Ovary (tissue), 3 donors: ENCODE measurements around the gene GHITM.

ENCODE experiments used
- CTCF ChIP-seq, 3 donors: fragments of 450-650 bp in 2 of 3; fragments of 200-600 bp in 1 of 3; IDR thresholded peaks; one replicate each; pipeline versions ENCODE4 v1.5.1 to v1.8.0; 2016 to 2022; ENCODE audit warnings: antibody characterized with exemption in 3 of 3, mild to moderate bottlenecking in 1 of 3
- EP300 ChIP-seq: sonication (generic); formaldehyde crosslinking; IDR thresholded peaks from one replicate; pipeline ENCODE4 v1.6.1; 2017; ENCODE audit warnings: antibody characterized with exemption
- POLR2A ChIP-seq: fragments of 450-650 bp; IDR thresholded peaks from one replicate; pipeline ENCODE4 v1.6.1; 2017; ENCODE audit warnings: antibody characterized with exemption, mild to moderate bottlenecking, moderate library complexity
- donor health status: DM: no; HTN: no; CAD: no.

GRCh38 chr10:84097787-84098353 lies 41.4 kb upstream of the GHITM start:
- TF ChIP-seq CTCF (IDR thresholded peaks at IDR 0.05) (no peak), POLR2A (no peak), EP300 (no peak)
